Pancreas (tissue), 10 donors: ENCODE data around the gene PATL2. TPM values are rescaled to one million over a fixed set of nuclear protein-coding genes. Genes with fewer than 3 reads are reported as not detected.

ENCODE experiments used
- ATAC-seq, 4 donors: fragments of 200-7000 bp; cut with Tn5 transposase; one replicate each; pipeline versions ENCODE4 v1.8.0 to v1.9.1; 2020; ENCODE audit warnings: mild to moderate bottlenecking in 4 of 4, moderate library complexity in 4 of 4
- DNase-seq, 6 donors: peaks; one replicate each; pipeline ENCODE4 v3.0.0-alpha.2; 2020
- FAIRE-seq: peaks from 2 replicates; lab custom pipeline; 2012; peaks lifted over from hg19 to GRCh38; lab: Jason Lieb, UNC
- H3K27ac ChIP-seq, 4 donors: fragments of 200-600 bp; sonication (generic); 1 replicate in 3 of 4; 2 replicates in 1 of 4; pipeline versions ENCODE4 v1.5.0 to v1.8.0; 2020
- H3K27me3 ChIP-seq, 4 donors: fragments of 200-600 bp; one replicate each; pipeline ENCODE4 v1.8.0; 2021
- H3K36me3 ChIP-seq, 3 donors: fragments of 200-600 bp; sonication (generic) in 1 of 3; one replicate each; pipeline versions ENCODE4 v1.5.0 to v1.8.0; 2020 to 2021
- H3K4me1 ChIP-seq, 3 donors: fragments of 200-600 bp; one replicate each; pipeline ENCODE4 v1.8.0; 2021
- H3K4me3 ChIP-seq, 4 donors: fragments of 200-600 bp; sonication (generic) in 2 of 4; one replicate each; pipeline versions ENCODE4 v1.5.0 to v1.8.0; 2020 to 2021
- H3K9me3 ChIP-seq, 4 donors: fragments of 200-600 bp; one replicate each; pipeline ENCODE4 v1.8.0; 2021
- CTCF ChIP-seq, 4 donors: fragments of 200-600 bp; sonication (generic) in 3 of 4; IDR thresholded peaks; one replicate each; pipeline versions ENCODE4 v1.5.0 to v1.8.0; 2021; ENCODE audit warnings: antibody characterized with exemption in 4 of 4
- WGBS, 2 donors: extraction: QIAGEN DNeasy Blood & Tissue Kit; methylation state at CpG; one replicate each; pipeline ENCODE4 v1.1.7; 2013; 5-methylcytosine and 5-hydroxymethylcytosine counted together
- intact Hi-C, 3 donors: fragments of 100-400 bp; cut with DNase I; formaldehyde crosslinking; loops; one replicate each; pipeline versions ENCODE4 v1.11.1 to v1.14.2; 2022
- polyA plus RNA-seq, 2 donors: library from polyadenylated mRNA; stranded (reverse); fragments of 200-250 nt; gene quantifications; one replicate each; pipeline ENCODE4 v1.2.3, GENCODE V29; 2013
- total RNA-seq, 6 donors: library from RNA; stranded (reverse); fragmentation: NEBNext Ultra II Directional in 4 of 6; extraction: Animal tissue kit (Norgen Biotek cat#: 25700) in 4 of 6; gene quantifications; one replicate each; pipeline versions ENCODE4 v1.2.1 to v1.2.4, GENCODE V29; 2021 to 2023
- donor health status: healthy with polysubstance abuse.
- donor health status: DM: no; HTN: no; CAD: no; lungs with moderate emphysema.
- donor health status: DM: no; HTN: no; CAD: no.
- donor health status: control.
- donor health status: control.
- donor health status: Bipolar disorder and iron deficiency.
- donor health status: DM: yes; HTN: yes; CAD: no.
- donor health status: DM: no; HTN: no; CAD: no.
- donor health status: DM: no; HTN: no; CAD: no.
- donor health status: DM: yes; HTN: yes; CAD: no.

PATL2 gene
- total and polyA plus RNA-seq, 8 donors: 0.24 to 1.6 (median 0.63) TPM

GRCh38 chr15:44715142-44715796 lies 4.1 kb upstream of the PATL2 start:
- Histone ChIP-seq H3K27me3 (no peaks in the 10 kb centered on the region), H3K9me3 (no peaks in the 10 kb centered on the region), H3K36me3 (peaks cover 6 to 32% (median 12%) of the 10 kb centered on the region in 3 donors), H3K4me3 (no peak overlapping the region), H3K27ac (no peak overlapping the region), H3K4me1 (peaks cover 0 to 9% (median 8%) of the 10 kb centered on the region in 3 donors)
- ATAC-seq (no peak), FAIRE-seq (no peak), DNase-seq (no peak)
- intact Hi-C loops: no loop called here
- no peak for TF ChIP-seq CTCF (IDR thresholded peaks at IDR 0.05)
- WGBS, 2 donors: 87% methylated on average over 6 of the region's 6 CpGs

- Histone ChIP-seq H3K27me3 (no peaks in the 10 kb centered on the region), H3K9me3 (no peaks in the 10 kb centered on the region), H3K4me1 (peaks cover 0 to 12% (median 8%) of the 10 kb centered on the region in 3 donors), H3K4me3 (peak overlapping the region in 3 of 4 donors; percentile 57 to 93 (median 88)), H3K27ac (peak overlapping the region in 3 of 4 donors; percentile 94 to 99 (median 99)), H3K36me3 (peaks cover 4 to 31% (median 12%) of the 10 kb centered on the region in 3 donors)
- WGBS, 2 donors: 86 to 92% methylated on average over 5 of the region's 5 CpGs
- intact Hi-C loops: no loop called here
- FAIRE-seq (no peak), DNase-seq (no peak), ATAC-seq (no peak)
- no peak for TF ChIP-seq CTCF (IDR thresholded peaks at IDR 0.05)
These were observed 2.2 kb upstream of the PATL2 start for GRCh38 chr15:44713006-44713966.

DNA sequence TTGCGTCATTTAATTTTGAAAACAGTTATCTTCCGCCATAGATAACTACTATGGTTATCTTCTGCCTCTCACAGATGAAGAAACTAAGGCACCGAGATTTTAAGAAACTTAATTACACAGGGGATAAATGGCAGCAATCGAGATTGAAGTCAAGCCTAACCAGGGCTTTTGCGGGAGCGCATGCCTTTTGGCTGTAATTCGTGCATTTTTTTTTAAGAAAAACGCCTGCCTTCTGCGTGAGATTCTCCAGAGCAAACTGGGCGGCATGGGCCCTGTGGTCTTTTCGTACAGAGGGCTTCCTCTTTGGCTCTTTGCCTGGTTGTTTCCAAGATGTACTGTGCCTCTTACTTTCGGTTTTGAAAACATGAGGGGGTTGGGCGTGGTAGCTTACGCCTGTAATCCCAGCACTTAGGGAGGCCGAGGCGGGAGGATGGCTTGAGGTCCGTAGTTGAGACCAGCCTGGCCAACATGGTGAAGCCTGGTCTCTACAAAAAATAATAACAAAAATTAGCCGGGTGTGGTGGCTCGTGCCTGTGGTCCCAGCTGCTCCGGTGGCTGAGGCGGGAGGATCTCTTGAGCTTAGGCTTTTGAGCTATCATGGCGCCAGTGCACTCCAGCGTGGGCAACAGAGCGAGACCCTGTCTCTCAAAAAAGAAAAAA lies 1.4 kb upstream of the PATL2 start:
- peaks cover 2 to 23% (median 7%) of the 10 kb centered on the region in 3 donors for H3K36me3 ChIP-seq
- H3K4me1 ChIP-seq: peaks cover 0 to 12% (median 8%) of the 10 kb centered on the region in 3 donors
- DNase-seq: peak; percentile 28 to 83 (median 58)
- H3K9me3 ChIP-seq: no peaks in the 10 kb centered on the region
- peak overlapping the region; percentile 57 to 93 (median 84) for H3K4me3 ChIP-seq
- FAIRE-seq: no peak
- H3K27me3 ChIP-seq: no peaks in the 10 kb centered on the region
- intact Hi-C loops: no loop called here
- WGBS, 2 donors: 19 to 27% methylated on average over 24 of the region's 24 CpGs
- peak; percentile 53 to 78 (median 61) for ATAC-seq
- TF ChIP-seq CTCF (IDR thresholded peaks at IDR 0.05): no peak
- H3K27ac ChIP-seq: peak overlapping the region; percentile 89 to 99 (median 96)

DNA sequence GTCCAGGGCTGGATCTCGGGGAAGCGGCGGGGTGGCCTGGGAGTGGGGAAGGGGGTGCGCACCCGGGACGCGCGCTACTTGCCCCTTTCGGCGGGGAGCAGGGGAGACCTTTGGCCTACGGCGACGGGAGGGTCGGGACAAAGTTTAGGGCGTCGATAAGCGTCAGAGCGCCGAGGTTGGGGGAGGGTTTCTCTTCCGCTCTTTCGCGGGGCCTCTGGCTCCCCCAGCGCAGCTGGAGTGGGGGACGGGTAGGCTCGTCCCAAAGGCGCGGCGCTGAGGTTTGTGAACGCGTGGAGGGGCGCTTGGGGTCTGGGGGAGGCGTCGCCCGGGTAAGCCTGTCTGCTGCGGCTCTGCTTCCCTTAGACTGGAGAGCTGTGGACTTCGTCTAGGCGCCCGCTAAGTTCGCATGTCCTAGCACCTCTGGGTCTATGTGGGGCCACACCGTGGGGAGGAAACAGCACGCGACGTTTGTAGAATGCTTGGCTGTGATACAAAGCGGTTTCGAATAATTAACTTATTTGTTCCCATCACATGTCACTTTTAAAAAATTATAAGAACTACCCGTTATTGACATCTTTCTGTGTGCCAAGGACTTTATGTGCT lies 721 bp upstream of the PATL2 start:
- Histone ChIP-seq H3K36me3 (peaks cover 2 to 17% (median 7%) of the 10 kb centered on the region in 3 donors), H3K27ac (peak overlapping the region; percentile 89 to 99 (median 96)), H3K4me1 (peaks cover 0 to 12% (median 8%) of the 10 kb centered on the region in 3 donors), H3K9me3 (no peaks in the 10 kb centered on the region), H3K4me3 (peak overlapping the region; percentile 57 to 93 (median 84)), H3K27me3 (no peaks in the 10 kb centered on the region)
- intact Hi-C loops: no loop called here
- FAIRE-seq (no peak), ATAC-seq (peak; percentile 56 to 68 (median 65)), DNase-seq (peak in 3 of 6 donors; percentile 27 to 49 (median 48))
- TF ChIP-seq CTCF (IDR thresholded peaks at IDR 0.05): no peak
- 0 to 1% methylated on average over 43 to 46 of the region's 46 CpGs for WGBS, 2 donors
